ENCODE measurements around the gene SSTR3.

Gene SSTR3

GRCh38 chr22:37214731-37215030 is 2.4 kb upstream of the SSTR3 start:
- Histone ChIP-seq H3K27ac (ENCODE audit: low read length) (no peak overlapping the region), H3K4me3 (ENCODE audit: low read length in 2 of 2) (no peak overlapping the region), H3K36me3 (ENCODE audit: control insufficient read depth in 2 of 2, insufficient read depth in 2 of 2, low read length in 2 of 2) (no peaks in the 10 kb centered on the region), H3K27me3 (ENCODE audit: control insufficient read depth in 1 of 2, insufficient read depth in 2 of 2, low read length in 2 of 2) (peaks cover 0 to 13% of the 10 kb centered on the region in 2 donors), H3K4me1 (ENCODE audit: control insufficient read depth, insufficient read depth, low read length) (no peaks in the 10 kb centered on the region), H3K9ac (ENCODE audit: low read length in 2 of 2) (no peak overlapping the region), H3K9me3 (ENCODE audit: control insufficient read depth in 2 of 2, low read length in 2 of 2) (no peaks in the 10 kb centered on the region)

- Histone ChIP-seq H3K9ac (ENCODE audit: low read length in 2 of 2) (no peak overlapping the region), H3K4me1 (ENCODE audit: control insufficient read depth, insufficient read depth, low read length) (no peaks in the 10 kb centered on the region), H3K27me3 (ENCODE audit: control insufficient read depth in 1 of 2, insufficient read depth in 2 of 2, low read length in 2 of 2) (peaks cover 0 to 15% of the 10 kb centered on the region in 2 donors), H3K36me3 (ENCODE audit: control insufficient read depth in 2 of 2, insufficient read depth in 2 of 2, low read length in 2 of 2) (no peaks in the 10 kb centered on the region), H3K9me3 (ENCODE audit: control insufficient read depth in 2 of 2, low read length in 2 of 2) (no peaks in the 10 kb centered on the region), H3K27ac (ENCODE audit: low read length) (no peak overlapping the region), H3K4me3 (ENCODE audit: low read length in 2 of 2) (no peak overlapping the region)
Observed at GRCh38 chr22:37213941-37214730, 1.9 kb upstream of the SSTR3 start.

- Histone ChIP-seq H3K27ac (ENCODE audit: low read length) (no peak overlapping the region), H3K36me3 (ENCODE audit: control insufficient read depth in 2 of 2, insufficient read depth in 2 of 2, low read length in 2 of 2) (no peaks in the 10 kb centered on the region), H3K4me1 (ENCODE audit: control insufficient read depth, insufficient read depth, low read length) (no peaks in the 10 kb centered on the region), H3K4me3 (ENCODE audit: low read length in 2 of 2) (no peak overlapping the region), H3K27me3 (ENCODE audit: control insufficient read depth in 1 of 2, insufficient read depth in 2 of 2, low read length in 2 of 2) (peaks cover 0 to 15% of the 10 kb centered on the region in 2 donors), H3K9me3 (ENCODE audit: control insufficient read depth in 2 of 2, low read length in 2 of 2) (no peaks in the 10 kb centered on the region), H3K9ac (ENCODE audit: low read length in 2 of 2) (no peak overlapping the region)
Observed at GRCh38 chr22:37213218-37213855, 1.1 kb upstream of the SSTR3 start.

GRCh38 chr22:37211866-37212173 is 457 bp downstream of the SSTR3 start:
- peaks cover 0 to 17% of the 10 kb centered on the region in 2 donors for H3K27me3 ChIP-seq (ENCODE audit: control insufficient read depth in 1 of 2, insufficient read depth in 2 of 2, low read length in 2 of 2)
- no peaks in the 10 kb centered on the region for H3K9me3 ChIP-seq (ENCODE audit: control insufficient read depth in 2 of 2, low read length in 2 of 2)
- no peaks in the 10 kb centered on the region for H3K4me1 ChIP-seq (ENCODE audit: control insufficient read depth, insufficient read depth, low read length)
- no peaks in the 10 kb centered on the region for H3K36me3 ChIP-seq (ENCODE audit: control insufficient read depth in 2 of 2, insufficient read depth in 2 of 2, low read length in 2 of 2)
- H3K4me3 ChIP-seq (ENCODE audit: low read length in 2 of 2) = no peak overlapping the region
- H3K27ac ChIP-seq (ENCODE audit: low read length) = no peak overlapping the region
- no peak overlapping the region for H3K9ac ChIP-seq (ENCODE audit: low read length in 2 of 2)

- Histone ChIP-seq H3K9me3 (ENCODE audit: control insufficient read depth in 2 of 2, low read length in 2 of 2) (no peaks in the 10 kb centered on the region), H3K4me3 (ENCODE audit: low read length in 2 of 2) (no peak overlapping the region), H3K9ac (ENCODE audit: low read length in 2 of 2) (no peak overlapping the region), H3K4me1 (ENCODE audit: control insufficient read depth, insufficient read depth, low read length) (no peaks in the 10 kb centered on the region), H3K27me3 (ENCODE audit: control insufficient read depth in 1 of 2, insufficient read depth in 2 of 2, low read length in 2 of 2) (peaks cover 0 to 17% of the 10 kb centered on the region in 2 donors), H3K27ac (ENCODE audit: low read length) (no peak overlapping the region), H3K36me3 (ENCODE audit: control insufficient read depth in 2 of 2, insufficient read depth in 2 of 2, low read length in 2 of 2) (no peaks in the 10 kb centered on the region)
Observed at GRCh38 chr22:37211075-37211865, 1.0 kb downstream of the SSTR3 start.

GRCh38 chr22:37210041-37210803 is 2.1 kb downstream of the SSTR3 start:
- H3K4me1 ChIP-seq (ENCODE audit: control insufficient read depth, insufficient read depth, low read length) = no peaks in the 10 kb centered on the region
- H3K9ac ChIP-seq (ENCODE audit: low read length in 2 of 2) = no peak overlapping the region
- no peak overlapping the region for H3K4me3 ChIP-seq (ENCODE audit: low read length in 2 of 2)
- peaks cover 0 to 17% of the 10 kb centered on the region in 2 donors for H3K27me3 ChIP-seq (ENCODE audit: control insufficient read depth in 1 of 2, insufficient read depth in 2 of 2, low read length in 2 of 2)
- no peaks in the 10 kb centered on the region for H3K36me3 ChIP-seq (ENCODE audit: control insufficient read depth in 2 of 2, insufficient read depth in 2 of 2, low read length in 2 of 2)
- no peaks in the 10 kb centered on the region for H3K9me3 ChIP-seq (ENCODE audit: control insufficient read depth in 2 of 2, low read length in 2 of 2)
- H3K27ac ChIP-seq (ENCODE audit: low read length) = no peak overlapping the region

GRCh38 chr22:37209140-37209845 is 3.0 kb downstream of the SSTR3 start:
- Histone ChIP-seq H3K36me3 (ENCODE audit: control insufficient read depth in 2 of 2, insufficient read depth in 2 of 2, low read length in 2 of 2) (no peaks in the 10 kb centered on the region), H3K9ac (ENCODE audit: low read length in 2 of 2) (no peak overlapping the region), H3K4me3 (ENCODE audit: low read length in 2 of 2) (no peak overlapping the region), H3K27me3 (ENCODE audit: control insufficient read depth in 1 of 2, insufficient read depth in 2 of 2, low read length in 2 of 2) (peaks cover 0 to 17% of the 10 kb centered on the region in 2 donors), H3K9me3 (ENCODE audit: control insufficient read depth in 2 of 2, low read length in 2 of 2) (no peaks in the 10 kb centered on the region), H3K27ac (ENCODE audit: low read length) (no peak overlapping the region), H3K4me1 (ENCODE audit: control insufficient read depth, insufficient read depth, low read length) (no peaks in the 10 kb centered on the region)

- no peak overlapping the region for H3K9ac ChIP-seq (ENCODE audit: low read length in 2 of 2)
- H3K27me3 ChIP-seq (ENCODE audit: control insufficient read depth in 1 of 2, insufficient read depth in 2 of 2, low read length in 2 of 2) = peaks cover 0 to 14% of the 10 kb centered on the region in 2 donors
- no peaks in the 10 kb centered on the region for H3K9me3 ChIP-seq (ENCODE audit: control insufficient read depth in 2 of 2, low read length in 2 of 2)
- H3K4me3 ChIP-seq (ENCODE audit: low read length in 2 of 2) = no peak overlapping the region
- H3K27ac ChIP-seq (ENCODE audit: low read length) = no peak overlapping the region
- no peaks in the 10 kb centered on the region for H3K36me3 ChIP-seq (ENCODE audit: control insufficient read depth in 2 of 2, insufficient read depth in 2 of 2, low read length in 2 of 2)
- no peaks in the 10 kb centered on the region for H3K4me1 ChIP-seq (ENCODE audit: control insufficient read depth, insufficient read depth, low read length)
Observed at GRCh38 chr22:37208401-37209139, 3.7 kb downstream of the SSTR3 start.

- no peak overlapping the region for H3K27ac ChIP-seq (ENCODE audit: low read length)
- H3K27me3 ChIP-seq (ENCODE audit: control insufficient read depth in 1 of 2, insufficient read depth in 2 of 2, low read length in 2 of 2) = peaks cover 0 to 9% of the 10 kb centered on the region in 2 donors
- no peak overlapping the region for H3K4me3 ChIP-seq (ENCODE audit: low read length in 2 of 2)
- H3K9ac ChIP-seq (ENCODE audit: low read length in 2 of 2) = no peak overlapping the region
- H3K9me3 ChIP-seq (ENCODE audit: control insufficient read depth in 2 of 2, low read length in 2 of 2) = no peaks in the 10 kb centered on the region
- H3K36me3 ChIP-seq (ENCODE audit: control insufficient read depth in 2 of 2, insufficient read depth in 2 of 2, low read length in 2 of 2) = no peaks in the 10 kb centered on the region
- H3K4me1 ChIP-seq (ENCODE audit: control insufficient read depth, insufficient read depth, low read length) = no peaks in the 10 kb centered on the region
Observed at GRCh38 chr22:37207981-37208380, 4.3 kb downstream of the SSTR3 start.
